Retinal pigment epithelial cell (primary cell): ENCODE measurements around the gene SH3RF3.

ENCODE experiments used
- DNase-seq: peaks from one replicate; pipeline ENCODE4 v3.0.0-alpha.2; 2010; ENCODE audit warnings: low read depth
- H3K4me3 ChIP-seq: 2 replicates; pipeline ENCODE4 v1.5.1; 2011; ENCODE audit warnings: mild to moderate bottlenecking, low read length, control low read depth, moderate library complexity
- CTCF ChIP-seq: conservative IDR thresholded peaks from 2 replicates; pipeline ENCODE4 v1.5.1; 2011; ENCODE audit warnings: low read depth, low read length, control low read depth, inconsistent platforms

Gene SH3RF3

DNA sequence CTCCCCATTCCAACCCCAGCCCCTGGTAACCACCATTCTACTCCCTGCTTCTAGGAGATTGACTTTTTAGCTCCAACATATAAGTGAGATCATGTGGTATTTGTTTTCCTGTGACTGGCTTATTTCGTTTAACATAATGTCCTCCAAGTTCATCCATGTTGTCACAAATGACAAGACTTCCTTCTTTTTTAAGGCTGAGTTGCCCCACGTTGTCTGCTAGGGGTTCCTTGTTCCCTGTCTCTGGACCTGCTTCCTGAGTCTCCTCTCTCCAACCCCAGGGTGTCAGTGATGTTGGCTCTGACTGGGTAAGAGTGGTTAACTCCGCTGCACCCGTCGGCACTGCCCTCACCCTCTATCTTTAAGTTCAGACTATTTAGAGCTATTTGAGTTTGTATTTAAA is 175.2 kb downstream of the SH3RF3 start:
- no peak overlapping the region for H3K4me3 ChIP-seq
- TF ChIP-seq CTCF = no peak

GRCh38 chr2:109304731-109305470 is 175.9 kb downstream of the SH3RF3 start:
- no peak for DNase-seq
- no peak overlapping the region for H3K4me3 ChIP-seq
- TF ChIP-seq CTCF = no peak

More for the DNA sequence above, 175.2 kb downstream of the SH3RF3 start:
- DNase-seq = no peak

DNA sequence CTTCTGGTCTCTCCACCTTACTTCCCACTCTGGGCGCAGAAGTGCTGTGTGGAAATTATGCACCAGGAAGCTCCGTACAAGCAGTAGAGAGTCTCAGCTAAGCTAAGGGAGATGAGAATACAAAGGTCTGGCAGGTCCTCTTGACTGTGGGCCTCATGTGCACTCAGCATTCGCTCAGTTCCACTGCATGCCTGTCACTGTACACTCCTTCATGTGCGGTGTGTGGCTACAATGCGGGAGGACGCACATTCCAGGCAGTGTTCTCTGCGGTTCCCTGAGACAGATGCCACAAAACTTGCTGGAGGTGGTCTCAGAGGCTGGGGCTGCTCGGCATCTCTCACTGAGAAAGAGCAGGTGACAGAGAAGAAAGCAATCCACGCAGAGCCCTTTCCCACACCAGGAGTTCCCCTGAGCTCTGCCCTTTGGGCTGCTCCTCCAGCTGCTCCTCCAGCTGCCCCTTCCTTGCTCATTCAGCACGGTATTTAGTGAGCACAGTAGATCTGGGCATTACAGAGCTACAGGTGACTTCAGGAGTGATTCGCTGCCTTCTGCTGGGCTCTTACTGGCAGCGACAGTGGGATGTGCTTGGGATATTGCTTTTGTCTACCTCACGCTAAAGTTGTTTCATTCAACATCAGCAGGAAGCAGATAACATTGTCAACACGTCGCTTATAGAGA is 176.6 kb downstream of the SH3RF3 start:
- TF ChIP-seq CTCF = no peak
- no peak overlapping the region for H3K4me3 ChIP-seq
- DNase-seq = no peak

GRCh38 chr2:109306190-109306589 is 177.2 kb downstream of the SH3RF3 start:
- H3K4me3 ChIP-seq = no peak overlapping the region
- no peak for TF ChIP-seq CTCF
- no peak for DNase-seq

GRCh38 chr2:109311771-109312170 is 182.8 kb downstream of the SH3RF3 start:
- DNase-seq = no peak
- no peak for TF ChIP-seq CTCF
- H3K4me3 ChIP-seq = no peak overlapping the region

- no peak for TF ChIP-seq CTCF
- no peak for DNase-seq
- no peak overlapping the region for H3K4me3 ChIP-seq
Measured at GRCh38 chr2:109312902-109313301, 183.9 kb downstream of the SH3RF3 start.

DNA sequence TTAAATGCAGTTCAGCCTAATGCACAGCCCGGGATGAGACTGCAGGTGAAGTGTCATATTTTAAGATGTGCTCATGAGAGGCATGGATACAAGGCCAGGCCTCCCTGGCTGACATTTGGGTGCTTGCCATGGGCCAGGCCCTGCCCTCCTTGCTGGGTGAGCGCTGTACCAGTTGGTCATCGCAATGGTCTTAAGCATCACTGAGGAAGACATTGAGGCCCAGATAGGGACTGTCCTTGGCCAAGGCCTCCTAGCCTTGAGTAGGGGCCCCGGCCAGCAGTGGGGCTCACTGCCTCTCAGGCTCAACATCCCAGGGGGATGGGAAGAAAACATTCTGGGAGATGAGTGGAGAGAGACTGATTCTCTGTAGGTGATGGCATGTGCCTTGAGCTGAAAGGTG is 184.3 kb downstream of the SH3RF3 start:
- DNase-seq = no peak
- TF ChIP-seq CTCF = no peak
- no peak overlapping the region for H3K4me3 ChIP-seq
